ENCODE data around the gene GLRX.
"Not testable (repeated sequence)": the region's sequence is repeated elsewhere in the genome, so short reads cannot be mapped to it uniquely, and the experiment has no call there.

Gene GLRX

DNA sequence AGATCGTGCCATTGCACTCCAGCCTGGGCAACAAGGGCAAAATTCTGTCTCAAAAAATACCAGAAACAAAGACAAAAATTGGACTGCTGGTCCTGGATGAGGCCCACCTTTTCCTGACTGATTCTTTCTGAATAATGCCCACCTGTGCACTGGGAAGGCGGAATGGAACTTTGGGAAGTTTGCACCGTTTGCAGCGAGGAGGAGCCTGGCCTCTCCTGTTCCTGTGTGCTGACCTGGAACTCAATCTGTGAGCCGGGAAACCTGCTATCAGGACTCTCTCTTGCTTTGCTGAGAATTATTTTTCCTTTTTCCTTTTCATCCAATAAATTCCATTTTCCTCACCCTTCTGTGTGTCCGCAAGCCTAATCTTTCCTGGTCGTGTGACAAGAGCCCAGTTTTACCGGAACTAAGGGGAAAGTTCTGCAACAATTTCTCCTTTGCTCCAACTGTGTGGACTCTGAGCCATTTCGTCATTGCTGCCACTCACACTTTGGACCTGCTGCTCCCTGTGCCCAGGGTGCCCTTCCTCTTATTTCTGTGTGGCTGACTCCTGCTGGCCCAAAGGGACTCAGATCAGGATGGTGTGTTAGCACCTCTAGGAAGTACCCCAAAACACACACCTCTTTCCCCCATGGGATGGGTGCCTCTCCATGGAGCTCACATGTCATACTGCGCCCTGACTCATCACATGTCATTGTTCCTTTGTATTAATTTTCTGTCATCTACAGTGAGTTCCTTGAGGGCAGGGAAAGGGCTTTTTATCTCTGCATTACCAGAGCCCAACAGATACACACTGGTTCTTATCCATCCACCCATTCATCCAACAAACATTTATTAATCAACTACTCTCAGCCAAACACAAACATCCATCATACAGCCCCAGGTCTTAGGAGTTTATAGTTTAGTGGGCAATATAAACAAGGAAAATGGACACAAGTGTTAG, 4.7 kb upstream of the GLRX start:
- DNase-seq (ENCODE audit: low read depth in 2 of 2), result no peak

DNA sequence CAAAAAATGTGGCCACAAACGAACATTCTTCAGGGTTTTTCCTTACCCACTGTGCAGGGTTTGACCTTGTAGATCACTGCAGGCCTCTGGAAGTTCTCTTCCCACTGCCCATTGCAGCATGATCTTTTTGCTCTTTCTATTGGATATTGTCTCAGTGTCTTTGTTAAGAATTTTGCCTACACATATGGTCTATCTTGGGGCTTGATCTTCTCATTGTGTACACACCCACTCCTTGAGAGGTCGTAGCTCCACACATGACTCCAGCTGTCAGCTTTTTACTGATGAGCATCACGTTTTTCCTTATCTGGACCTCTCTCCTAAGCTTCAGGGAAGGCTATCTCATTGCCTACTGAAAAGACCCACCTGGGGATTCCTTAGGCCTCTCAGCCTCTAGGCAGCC, 3.0 kb upstream of the GLRX start:
- DNase-seq (ENCODE audit: low read depth in 2 of 2), result no peak

DNA sequence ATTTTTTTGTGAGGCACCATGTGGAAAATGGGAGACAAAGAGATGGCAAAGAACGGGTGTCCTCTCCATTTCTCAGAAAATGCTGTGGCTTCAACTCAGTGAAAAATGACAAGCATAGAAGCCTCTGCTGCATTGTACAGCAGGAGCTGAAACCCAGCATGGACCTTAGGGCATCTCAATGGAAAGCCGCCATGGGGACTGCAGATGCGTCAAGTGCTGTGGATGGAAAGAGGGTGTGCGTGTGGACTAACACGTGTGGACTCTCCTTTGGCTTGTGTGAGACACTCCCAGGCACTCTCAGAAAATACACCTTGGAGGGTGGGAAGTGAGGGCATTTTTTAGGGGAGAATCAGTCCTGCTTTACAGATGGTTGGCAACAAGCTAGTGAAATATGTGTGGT, 2.2 kb upstream of the GLRX start:
- no peak for DNase-seq (ENCODE audit: low read depth in 2 of 2)

- DNase-seq (ENCODE audit: low read depth in 2 of 2), result no peak
Observed at GRCh38 chr5:95823738-95824609, 1.4 kb upstream of the GLRX start.

DNA sequence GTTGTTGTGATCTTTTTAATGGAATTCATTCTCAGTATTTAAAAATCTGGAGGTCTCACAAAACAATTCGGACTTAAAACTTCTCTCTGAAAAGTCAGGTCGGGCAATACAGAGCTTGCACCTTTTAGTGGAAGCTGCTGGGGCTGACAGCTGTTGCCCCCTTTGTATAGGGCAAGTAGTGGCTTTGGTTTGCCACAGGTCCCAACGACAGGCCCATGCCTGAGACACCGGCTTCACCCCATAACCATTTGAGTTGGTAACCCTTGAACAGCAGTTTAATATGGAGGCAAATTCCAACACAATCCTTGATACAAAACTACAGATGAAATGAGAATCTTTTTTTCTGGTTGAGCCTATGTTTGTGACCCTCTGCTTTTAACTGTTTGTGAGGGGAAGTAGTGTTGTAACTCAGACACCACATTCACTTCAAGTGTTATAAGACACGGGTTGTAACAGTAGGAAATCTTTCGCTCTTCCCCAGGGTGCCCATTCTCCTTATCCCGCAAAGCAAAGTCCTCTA, 752 bp upstream of the GLRX start:
- no peak for DNase-seq (ENCODE audit: low read depth in 2 of 2)

GRCh38 chr5:95822043-95822541, 434 bp downstream of the GLRX start:
- no peak for DNase-seq (ENCODE audit: low read depth in 2 of 2)

DNA sequence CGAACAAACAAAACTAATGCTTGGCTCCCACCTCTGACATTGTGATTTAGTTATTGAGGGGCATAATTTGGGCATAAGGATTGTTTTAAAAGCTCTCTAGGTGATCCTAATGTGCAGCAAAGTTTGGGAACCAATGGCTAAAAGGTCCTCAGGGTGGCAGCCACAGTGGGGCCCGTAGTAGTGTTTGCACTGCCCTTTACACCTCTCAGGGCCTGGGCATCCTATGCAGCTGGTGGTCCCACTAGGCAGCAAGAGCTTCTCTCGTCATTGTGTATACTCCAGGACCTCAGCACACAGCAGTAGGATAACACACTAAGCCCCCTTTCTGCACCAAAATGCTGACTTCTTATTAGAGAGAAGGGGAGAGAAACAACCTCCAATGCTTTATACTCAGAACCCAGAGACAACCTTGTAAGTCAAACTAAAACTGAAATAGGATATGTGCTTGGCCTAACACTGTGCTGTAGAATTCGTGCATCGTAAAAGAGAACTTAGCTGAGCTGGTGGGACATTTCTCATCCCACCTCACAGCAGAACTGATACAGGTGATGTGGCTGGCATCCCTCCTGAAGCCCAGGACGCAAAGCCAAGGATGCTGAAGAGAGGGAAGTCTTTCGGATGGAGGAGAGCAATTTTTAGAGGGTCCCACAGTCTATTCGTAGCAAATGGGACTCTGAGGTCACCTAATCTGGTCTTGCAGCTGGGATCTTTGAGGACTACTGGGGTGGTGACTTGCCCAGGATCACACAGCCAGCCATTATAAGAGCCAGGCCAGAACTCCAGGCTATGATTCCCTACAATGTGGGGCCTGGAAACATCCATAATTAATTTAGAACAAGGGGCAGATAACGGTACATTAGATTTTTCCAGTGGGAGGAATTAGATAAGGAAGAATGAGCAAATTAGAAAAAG, 1.2 kb downstream of the GLRX start:
- DNase-seq (ENCODE audit: low read depth in 2 of 2), result no peak

- DNase-seq (ENCODE audit: low read depth in 2 of 2), result no peak
Observed at GRCh38 chr5:95818181-95819147, 4.1 kb downstream of the GLRX start.

DNA sequence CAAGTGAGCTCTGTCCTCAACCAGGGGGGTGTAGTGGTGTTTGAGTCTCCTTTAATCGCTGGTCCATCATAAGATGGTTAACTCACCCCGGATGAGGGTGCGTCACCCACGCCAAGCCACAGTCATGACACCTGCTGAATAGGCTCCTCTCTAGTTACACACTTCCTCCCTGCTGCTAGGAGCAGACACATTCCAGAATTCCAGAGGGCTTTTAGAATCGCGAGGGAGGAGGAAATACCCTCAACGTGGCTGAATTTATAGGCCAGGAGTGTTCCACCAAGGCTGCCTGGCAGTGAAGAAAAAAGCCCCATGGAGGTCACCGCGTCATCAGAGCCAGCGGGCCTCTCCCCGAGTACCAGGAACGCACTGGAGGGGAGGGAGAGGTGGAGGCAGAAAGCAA, 5.1 kb downstream of the GLRX start:
- DNase-seq (ENCODE audit: low read depth in 2 of 2), result no peak

DNA sequence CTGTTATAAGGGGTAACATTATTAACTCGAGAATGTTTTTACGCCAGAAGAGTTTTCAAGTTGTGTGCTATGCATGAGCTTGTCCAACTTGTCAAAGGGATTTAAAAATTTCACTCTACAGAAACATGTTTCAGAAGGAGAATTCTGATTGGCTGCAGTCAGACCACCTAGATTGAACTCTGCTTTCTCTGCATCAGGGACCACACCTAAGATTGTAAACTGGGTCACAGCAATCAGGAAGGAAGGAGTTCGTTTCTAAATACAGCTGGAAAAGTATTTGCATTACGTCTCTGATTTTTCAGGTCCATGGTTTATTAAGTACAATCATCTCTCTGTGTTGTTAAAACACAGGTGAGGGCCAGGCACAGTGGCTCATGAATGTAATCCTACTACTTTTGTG, 5.8 kb downstream of the GLRX start:
- no peak for DNase-seq (ENCODE audit: low read depth in 2 of 2)

GRCh38 chr5:95816341-95816740, 6.2 kb downstream of the GLRX start:
- DNase-seq (ENCODE audit: low read depth in 2 of 2), result no peak

- no peak for DNase-seq (ENCODE audit: low read depth in 2 of 2)
Observed at GRCh38 chr5:95815155-95815729, 7.3 kb downstream of the GLRX start.

DNA sequence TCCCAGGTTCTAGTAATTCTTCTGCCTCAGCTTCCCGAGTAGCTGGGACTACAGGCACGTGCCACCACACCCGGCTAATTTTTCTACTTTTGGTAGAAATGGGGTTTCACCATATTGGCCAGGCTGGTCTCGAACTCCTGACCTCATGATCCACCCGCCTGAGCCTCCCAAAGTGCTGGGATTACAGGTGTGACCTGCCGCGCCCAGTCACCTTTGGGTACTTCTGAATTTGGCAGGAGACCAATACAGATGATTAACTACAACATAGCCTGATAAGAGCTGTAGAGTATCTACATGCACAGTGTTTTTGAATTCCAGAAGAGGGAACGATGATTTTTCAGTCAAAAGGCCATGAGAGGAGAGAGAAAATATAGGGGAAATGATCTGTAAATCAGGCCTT, 9.5 kb downstream of the GLRX start:
- not testable (repeated sequence) for DNase-seq (ENCODE audit: low read depth in 2 of 2)

- DNase-seq (ENCODE audit: low read depth in 2 of 2), result no peak
Observed at GRCh38 chr5:95812074-95812471, 10.5 kb downstream of the GLRX start.

GRCh38 chr5:95811461-95812073, 11.0 kb downstream of the GLRX start:
- not testable (repeated sequence) for DNase-seq (ENCODE audit: low read depth in 2 of 2)

DNA sequence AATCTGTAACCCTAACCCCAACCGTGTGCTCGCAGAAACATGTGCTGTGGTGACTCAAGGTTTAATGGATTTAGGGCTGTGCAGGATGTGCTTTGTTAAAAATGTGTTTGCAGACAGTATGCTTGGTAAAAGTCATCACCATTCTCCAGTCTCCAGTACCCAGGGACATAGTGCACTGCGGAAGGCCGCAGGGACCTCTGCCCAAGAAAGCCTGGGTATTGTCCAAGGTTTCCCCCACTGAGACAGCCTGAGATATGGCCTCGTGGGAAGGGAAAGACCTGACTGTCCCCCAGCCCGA, 11.5 kb downstream of the GLRX start:
- DNase-seq (ENCODE audit: low read depth in 2 of 2), result not testable (repeated sequence)

GRCh38 chr5:95810305-95811125, 12.0 kb downstream of the GLRX start:
- no peak for DNase-seq (ENCODE audit: low read depth in 2 of 2)

- no peak for DNase-seq (ENCODE audit: low read depth in 2 of 2)
Observed at GRCh38 chr5:95809414-95809960, 13.0 kb downstream of the GLRX start.
